Ascending aorta (tissue), 2 donors: ENCODE results near the gene RPAIN. TPM values are rescaled to one million over a fixed set of nuclear protein-coding genes. Genes with fewer than 3 reads are reported as not detected.

ENCODE experiments used
- DNase-seq, 2 donors: peaks; one replicate each; pipeline ENCODE4 v3.0.0-alpha.2; 2019; ENCODE audit warnings: low spot score in 2 of 2
- H3K27ac ChIP-seq, 2 donors: fragments of 200-600 bp; sonication (generic); one replicate each; pipeline ENCODE4 v1.5.1; 2016 to 2017; ENCODE audit warnings: mild to moderate bottlenecking in 1 of 2
- H3K27me3 ChIP-seq: fragments of 200-600 bp; sonication (generic); one replicate; pipeline ENCODE4 v1.5.1; 2017
- H3K36me3 ChIP-seq, 2 donors: fragments of 200-600 bp; sonication (generic); one replicate each; pipeline ENCODE4 v1.5.1; 2016
- H3K4me1 ChIP-seq, 2 donors: fragments of 200-600 bp; sonication (generic); one replicate each; pipeline ENCODE4 v1.5.1; 2016 to 2017; ENCODE audit warnings: mild to moderate bottlenecking in 1 of 2
- H3K4me3 ChIP-seq, 2 donors: fragments of 200-600 bp; sonication (generic); one replicate each; pipeline ENCODE4 v1.5.1; 2016 to 2017; ENCODE audit warnings: mild to moderate bottlenecking in 1 of 2
- H3K9me3 ChIP-seq, 2 donors: fragments of 200-600 bp; sonication (generic); one replicate each; pipeline ENCODE4 v1.5.1; 2016
- intact Hi-C: fragments of 100-400 bp; cut with DNase I; formaldehyde crosslinking; loops from one replicate; pipeline ENCODE4 v1.15.1; 2023
- total RNA-seq: library from RNA; depleted of rRNA; stranded (reverse); fragments of >200 nt; gene quantifications from one replicate; pipeline ENCODE4 v1.1.0, GENCODE V29; 2016
- TF ChIP-seq, protein P1 (sequence below), 3 experiments: fragments of 200-600 bp in 2 of 3; fragments of 450-650 bp in 1 of 3; sonication (generic) in 2 of 3; IDR thresholded peaks; one replicate each; pipeline ENCODE4 v1.5.1; 2016 to 2019; ENCODE audit warnings: antibody characterized with exemption in 3 of 3, mild to moderate bottlenecking in 1 of 3, moderate library complexity in 1 of 3

The RPAIN gene
- total RNA-seq, 1 donor from 2014 or later = 6.4 TPM

DNA sequence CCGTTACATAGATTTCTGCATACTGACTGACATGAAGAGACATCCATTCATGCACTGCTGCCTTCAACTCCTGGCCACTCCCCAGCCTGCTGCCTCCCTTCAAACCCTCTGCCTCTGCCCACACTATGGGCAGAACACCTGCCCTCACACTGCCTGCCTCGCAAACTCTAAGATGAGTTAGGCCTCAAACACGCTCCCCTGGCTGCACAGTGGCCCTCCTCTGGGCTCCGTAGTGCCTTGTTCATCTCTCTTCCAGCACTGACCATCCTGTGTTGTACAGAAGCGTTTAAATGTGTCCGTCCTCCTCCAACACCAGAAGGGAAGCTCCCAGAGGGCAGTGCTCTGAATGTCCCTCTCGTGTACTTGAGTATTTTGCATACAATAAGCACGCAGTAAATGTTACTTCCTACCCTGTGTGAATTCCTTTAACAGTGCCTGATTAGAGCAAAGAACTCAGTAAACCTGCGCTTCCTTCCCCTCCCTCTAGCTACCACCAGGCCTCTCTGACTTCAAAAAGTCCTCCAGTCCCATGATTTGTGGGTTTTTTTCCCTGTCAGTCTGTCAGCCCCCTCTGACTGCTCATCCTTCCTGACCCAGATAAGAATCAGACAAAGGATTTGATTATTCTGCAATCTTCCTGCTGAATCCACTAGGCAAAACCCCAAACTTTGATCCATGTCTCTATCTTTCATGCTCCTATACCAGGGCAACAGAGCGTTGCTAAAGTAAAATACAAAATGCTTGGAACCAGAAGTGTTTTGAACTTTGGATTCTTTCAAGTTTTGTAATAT is 44.9 kb downstream of the RPAIN start:
- intact Hi-C loops = loop anchor here (5.0 kb wide), 1 partner anchor 43 kb away; the partner anchor contains the start of gene RPAIN
- TF ChIP-seq, protein P1, sequence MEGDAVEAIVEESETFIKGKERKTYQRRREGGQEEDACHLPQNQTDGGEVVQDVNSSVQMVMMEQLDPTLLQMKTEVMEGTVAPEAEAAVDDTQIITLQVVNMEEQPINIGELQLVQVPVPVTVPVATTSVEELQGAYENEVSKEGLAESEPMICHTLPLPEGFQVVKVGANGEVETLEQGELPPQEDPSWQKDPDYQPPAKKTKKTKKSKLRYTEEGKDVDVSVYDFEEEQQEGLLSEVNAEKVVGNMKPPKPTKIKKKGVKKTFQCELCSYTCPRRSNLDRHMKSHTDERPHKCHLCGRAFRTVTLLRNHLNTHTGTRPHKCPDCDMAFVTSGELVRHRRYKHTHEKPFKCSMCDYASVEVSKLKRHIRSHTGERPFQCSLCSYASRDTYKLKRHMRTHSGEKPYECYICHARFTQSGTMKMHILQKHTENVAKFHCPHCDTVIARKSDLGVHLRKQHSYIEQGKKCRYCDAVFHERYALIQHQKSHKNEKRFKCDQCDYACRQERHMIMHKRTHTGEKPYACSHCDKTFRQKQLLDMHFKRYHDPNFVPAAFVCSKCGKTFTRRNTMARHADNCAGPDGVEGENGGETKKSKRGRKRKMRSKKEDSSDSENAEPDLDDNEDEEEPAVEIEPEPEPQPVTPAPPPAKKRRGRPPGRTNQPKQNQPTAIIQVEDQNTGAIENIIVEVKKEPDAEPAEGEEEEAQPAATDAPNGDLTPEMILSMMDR (IDR thresholded peaks at IDR 0.05) = no peak
- Histone ChIP-seq H3K4me1 (peaks cover 2 to 9% of the 10 kb centered on the region in 2 donors), H3K36me3 (peaks cover 15 to 20% of the 10 kb centered on the region in 2 donors), H3K9me3 (no peaks in the 10 kb centered on the region), H3K4me3 (no peak overlapping the region), H3K27ac (no peak overlapping the region), H3K27me3 (no peaks in the 10 kb centered on the region)
- no peak for DNase-seq

DNA sequence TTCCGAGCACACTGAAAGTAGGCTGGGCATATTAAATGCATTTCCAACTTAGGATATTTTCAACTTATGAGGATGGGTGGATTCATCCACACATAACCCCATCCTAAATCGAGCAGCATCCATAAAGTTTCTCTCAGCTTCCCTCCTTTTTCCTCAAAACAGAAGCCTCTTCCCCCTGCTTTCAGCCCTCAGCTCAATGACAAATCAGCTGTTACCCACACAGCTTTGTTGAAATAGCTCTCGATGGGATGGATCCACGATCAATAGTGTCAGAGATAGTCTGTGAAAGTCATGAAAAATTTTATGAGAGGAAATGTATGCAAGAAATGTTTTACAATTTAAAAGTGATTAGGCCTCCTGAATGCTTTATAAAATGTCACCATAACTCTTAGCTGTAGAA is 46.3 kb downstream of the RPAIN start:
- TF ChIP-seq, protein P1 (IDR thresholded peaks at IDR 0.05) = no peak
- no peak overlapping the region for H3K27ac ChIP-seq
- DNase-seq = no peak
- peaks cover 2 to 9% of the 10 kb centered on the region in 2 donors for H3K4me1 ChIP-seq
- H3K9me3 ChIP-seq = no peaks in the 10 kb centered on the region
- intact Hi-C loops = loop anchor here (5.0 kb wide), 1 partner anchor 44 kb away; the partner anchor contains the start of gene RPAIN
- no peaks in the 10 kb centered on the region for H3K27me3 ChIP-seq
- H3K36me3 ChIP-seq = peaks cover 9 to 12% of the 10 kb centered on the region in 2 donors
- no peak overlapping the region for H3K4me3 ChIP-seq

DNA sequence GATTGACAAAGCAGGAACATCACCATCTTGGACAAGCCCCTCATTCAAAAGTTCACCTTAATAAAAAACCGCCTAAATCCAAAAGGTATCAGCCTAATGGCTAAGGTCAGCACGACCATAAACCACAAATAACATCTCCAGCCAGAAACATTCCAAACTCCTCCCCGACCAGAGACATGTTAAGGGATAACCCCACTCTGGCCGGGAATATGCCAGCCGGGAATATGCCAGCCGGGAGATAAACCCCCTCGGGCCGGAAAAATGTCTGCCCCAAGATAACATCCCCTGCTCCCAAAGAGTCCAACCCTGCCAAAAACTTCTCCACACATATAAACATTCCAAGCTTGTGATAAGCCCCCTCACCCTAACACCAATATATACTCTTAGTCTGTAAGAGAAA is 47.4 kb downstream of the RPAIN start:
- TF ChIP-seq, protein P1 (IDR thresholded peaks at IDR 0.05) = no peak
- Histone ChIP-seq H3K27ac (no peak overlapping the region), H3K4me3 (peak overlapping the region; percentile 59 to 85), H3K9me3 (no peaks in the 10 kb centered on the region), H3K27me3 (no peaks in the 10 kb centered on the region), H3K4me1 (peaks cover 2 to 9% of the 10 kb centered on the region in 2 donors), H3K36me3 (peaks cover 3 to 11% of the 10 kb centered on the region in 2 donors)
- intact Hi-C loops = loop anchor here (5.0 kb wide), 1 partner anchor 45 kb away; the partner anchor contains the start of gene RPAIN
- DNase-seq = no peak

DNA sequence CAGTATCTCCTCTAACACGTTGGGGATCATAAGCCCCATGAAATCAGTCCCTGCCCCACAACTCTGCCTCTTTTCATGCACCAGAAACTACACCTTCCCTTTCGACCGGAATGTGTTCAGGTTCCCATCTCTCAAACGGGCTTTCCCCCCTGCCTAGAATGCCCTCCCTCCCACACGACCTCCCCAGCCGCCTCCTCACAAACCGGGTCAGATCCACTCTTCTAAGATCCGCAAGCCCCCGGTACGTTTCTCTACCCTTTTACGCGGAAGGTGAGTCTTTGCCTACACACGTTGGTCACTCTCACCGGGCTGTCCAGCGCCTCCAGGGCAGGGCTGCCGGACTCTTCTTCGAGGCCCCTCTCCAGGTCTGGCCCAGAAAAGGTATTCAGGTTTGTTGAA is 48.1 kb downstream of the RPAIN start:
- H3K27ac ChIP-seq = peak overlapping the region in 1 of 2 donors; percentile 71
- H3K36me3 ChIP-seq = peaks cover 6 to 13% of the 10 kb centered on the region in 2 donors
- DNase-seq = no peak
- intact Hi-C loops = loop anchor here (2.0 to 5.0 kb wide), 2 partner anchors 29 to 46 kb away; partner anchors contain the start of genes C1QBP and RPAIN
- peaks cover 2 to 9% of the 10 kb centered on the region in 2 donors for H3K4me1 ChIP-seq
- H3K27me3 ChIP-seq = no peaks in the 10 kb centered on the region
- TF ChIP-seq, protein P1 (IDR thresholded peaks at IDR 0.05) = no peak
- no peaks in the 10 kb centered on the region for H3K9me3 ChIP-seq
- H3K4me3 ChIP-seq = peak overlapping the region; percentile 59 to 85

DNA sequence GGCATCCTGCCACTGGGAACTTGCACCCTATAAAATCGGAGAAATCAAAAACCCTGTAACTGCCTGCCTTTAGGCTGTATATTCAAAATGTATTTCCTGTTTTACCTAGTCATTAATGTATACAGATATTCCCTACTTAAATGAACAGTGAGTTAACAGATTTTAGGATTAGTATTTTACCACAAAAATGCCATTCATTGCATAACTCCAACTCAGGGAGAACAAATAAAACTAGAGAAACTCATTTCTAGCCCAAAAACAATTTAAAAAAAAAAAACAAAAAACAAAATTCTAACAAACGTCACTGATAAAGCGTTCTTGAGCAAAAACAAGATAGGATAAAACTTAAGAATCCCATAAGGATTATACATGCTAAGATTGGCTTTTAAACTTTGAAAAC is 52.5 kb downstream of the RPAIN start:
- H3K36me3 ChIP-seq = peaks cover 45 to 52% of the 10 kb centered on the region in 2 donors
- no peak for DNase-seq

More for the DNA sequence above, 52.5 kb downstream of the RPAIN start:
- Histone ChIP-seq H3K27me3 (no peaks in the 10 kb centered on the region), H3K27ac (no peak overlapping the region), H3K4me1 (peaks cover 0 to 4% of the 10 kb centered on the region in 2 donors), H3K4me3 (no peak overlapping the region), H3K9me3 (no peaks in the 10 kb centered on the region)
- intact Hi-C loops = no loop called here
- TF ChIP-seq, protein P1 (IDR thresholded peaks at IDR 0.05) = no peak
